OCI-LY7 (cell line): ENCODE results near the gene INPP5K. TPM values are rescaled to one million over a fixed set of nuclear protein-coding genes. Genes with fewer than 3 reads are reported as not detected.

Experiments
- BruUV-seq: library from RNA; stranded (reverse); fragments of 400-500 nt; replicated peaks from 2 replicates; lab custom pipeline; 2021; lab: Mats Ljungman, UMichigan
- CTCF ChIA-PET: fragments of 300-600 bp; sonication (Branson Sonifier 250); formaldehyde crosslinking; loops from one replicate; lab custom pipeline; 2022; ENCODE audit warnings: antibody characterized with exemption; ENCODE audit not compliant: unreplicated experiment; lab: Charles Lee
- POLR2A ChIA-PET: fragments of 300-600 bp; sonication (Branson Sonifier 250); formaldehyde crosslinking; loops from one replicate; lab custom pipeline; 2022; ENCODE audit warnings: antibody characterized with exemption; lab: Charles Lee
- DNase-seq: peaks from one replicate; pipeline ENCODE4 v3.0.0-alpha.2; 2015; ENCODE audit warnings: low spot score
- H2AFZ ChIP-seq: fragments of 200-600 bp; sonication (generic), shearing (Covaris generic); 2 replicates; pipeline ENCODE4 v1.6.1; 2014; ENCODE audit warnings: mild to moderate bottlenecking, antibody characterized with exemption, low read length, moderate library complexity
- H3K27ac ChIP-seq: fragments of 200-600 bp; sonication (generic); 2 replicates; pipeline ENCODE4 v1.5.1; 2014; ENCODE audit warnings: mixed run types, low read depth, mild to moderate bottlenecking, moderate library complexity, low read length, inconsistent platforms; ENCODE audit not compliant: poor library complexity, severe bottlenecking
- H3K36me3 ChIP-seq: fragments of 200-600 bp; sonication (generic); 2 replicates; pipeline ENCODE4 v1.6.1; 2014; ENCODE audit warnings: mild to moderate bottlenecking, antibody characterized with exemption, low read length, moderate library complexity, mixed read lengths; ENCODE audit not compliant: insufficient read depth
- H3K4me1 ChIP-seq: fragments of 200-600 bp; sonication (generic); 2 replicates; pipeline ENCODE4 v1.5.1; 2014; ENCODE audit warnings: mild to moderate bottlenecking, low read length; ENCODE audit not compliant: insufficient read depth, poor library complexity, severe bottlenecking
- H3K4me2 ChIP-seq: fragments of 200-600 bp; sonication (generic); 2 replicates; pipeline ENCODE4 v1.6.1; 2014; ENCODE audit warnings: mild to moderate bottlenecking, low read length
- H3K4me3 ChIP-seq: fragments of 200-600 bp; sonication (generic); 2 replicates; pipeline ENCODE4 v1.5.1; 2014; ENCODE audit warnings: mild to moderate bottlenecking, low read depth, low read length; ENCODE audit not compliant: poor library complexity, severe bottlenecking
- H3K79me2 ChIP-seq: fragments of 200-600 bp; sonication (generic); 2 replicates; pipeline ENCODE4 v1.6.1; 2016; ENCODE audit warnings: low read depth, mild to moderate bottlenecking, low read length, moderate library complexity, mixed read lengths; ENCODE audit not compliant: insufficient read depth
- H3K9me2 ChIP-seq: fragments of 200-600 bp; sonication (generic); 2 replicates; pipeline ENCODE4 v1.6.1; 2016; ENCODE audit warnings: mild to moderate bottlenecking, low read length, mixed read lengths; ENCODE audit not compliant: insufficient read depth
- H3K9me3 ChIP-seq: fragments of 200-600 bp; sonication (generic); 2 replicates; pipeline ENCODE4 v1.6.1; 2014; ENCODE audit warnings: mild to moderate bottlenecking, mixed run types, low read length, mixed read lengths
- H4K20me1 ChIP-seq: fragments of 200-600 bp; sonication (generic); 2 replicates; pipeline ENCODE4 v1.6.1; 2014; ENCODE audit warnings: mild to moderate bottlenecking, antibody characterized with exemption, low read length, moderate library complexity, mixed read lengths; ENCODE audit not compliant: insufficient read depth
- EZH2phosphoT487 ChIP-seq: fragments of 200-600 bp; sonication (generic); IDR thresholded peaks from 2 replicates; pipeline ENCODE4 v1.6.1; 2018; ENCODE audit warnings: low read depth, borderline replicate concordance, mild to moderate bottlenecking, mixed run types, antibody characterized with exemption, low read length, moderate library complexity, mixed read lengths
- intact Hi-C: fragments of 100-400 bp; cut with micrococcal nuclease; formaldehyde crosslinking; loops from one replicate; pipeline ENCODE4 v1.10.0; 2022; ENCODE audit not compliant: unreplicated experiment
- total RNA-seq, 2 experiments: library from RNA; depleted of rRNA in 1 of 2; stranded (reverse); fragments of >200 nt in 1 of 2; shearing (Covaris generic) in 1 of 2; gene quantifications; 2 replicates each; pipeline ENCODE4 v1.2.3, GENCODE V29; 2014 to 2022
- TF ChIP-seq, protein P1 (sequence below): fragments of 200-600 bp; sonication (generic); conservative IDR thresholded peaks from 2 replicates; pipeline ENCODE4 v1.5.1; 2014; ENCODE audit warnings: mild to moderate bottlenecking, antibody characterized with exemption, low read length, moderate library complexity, mixed read lengths

INPP5K gene
- total RNA-seq, 2 experiments from 2014 or later: 28.8 to 40.7 TPM

GRCh38 chr17:1558401-1558800 lies 42.0 kb upstream of the INPP5K start:
- Histone ChIP-seq H3K9me3 (no peaks in the 10 kb centered on the region), H3K79me2 (no peaks in the 10 kb centered on the region), H3K9me2 (no peaks in the 10 kb centered on the region), H2AFZ (no peak overlapping the region), H3K36me3 (peaks cover 8% of the 10 kb centered on the region; the same call in 1 of the 2 replicates), H3K4me2 (no peak overlapping the region), H4K20me1 (peaks cover 21% of the 10 kb centered on the region), H3K27ac (no peak overlapping the region), H3K4me3 (no peak overlapping the region), H3K4me1 (peaks cover 28% of the 10 kb centered on the region)
- POLR2A ChIA-PET: no interaction called here
- intact Hi-C loops: no loop called here
- CTCF ChIA-PET: no interaction called here
- BruUV-seq: no TSS peak
- TF ChIP-seq EZH2phosphoT487: no peak
- TF ChIP-seq, protein P1, sequence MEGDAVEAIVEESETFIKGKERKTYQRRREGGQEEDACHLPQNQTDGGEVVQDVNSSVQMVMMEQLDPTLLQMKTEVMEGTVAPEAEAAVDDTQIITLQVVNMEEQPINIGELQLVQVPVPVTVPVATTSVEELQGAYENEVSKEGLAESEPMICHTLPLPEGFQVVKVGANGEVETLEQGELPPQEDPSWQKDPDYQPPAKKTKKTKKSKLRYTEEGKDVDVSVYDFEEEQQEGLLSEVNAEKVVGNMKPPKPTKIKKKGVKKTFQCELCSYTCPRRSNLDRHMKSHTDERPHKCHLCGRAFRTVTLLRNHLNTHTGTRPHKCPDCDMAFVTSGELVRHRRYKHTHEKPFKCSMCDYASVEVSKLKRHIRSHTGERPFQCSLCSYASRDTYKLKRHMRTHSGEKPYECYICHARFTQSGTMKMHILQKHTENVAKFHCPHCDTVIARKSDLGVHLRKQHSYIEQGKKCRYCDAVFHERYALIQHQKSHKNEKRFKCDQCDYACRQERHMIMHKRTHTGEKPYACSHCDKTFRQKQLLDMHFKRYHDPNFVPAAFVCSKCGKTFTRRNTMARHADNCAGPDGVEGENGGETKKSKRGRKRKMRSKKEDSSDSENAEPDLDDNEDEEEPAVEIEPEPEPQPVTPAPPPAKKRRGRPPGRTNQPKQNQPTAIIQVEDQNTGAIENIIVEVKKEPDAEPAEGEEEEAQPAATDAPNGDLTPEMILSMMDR: no peak
- DNase-seq: no peak

GRCh38 chr17:1557355-1558095 lies 41.1 kb upstream of the INPP5K start:
- intact Hi-C loops: no loop called here
- CTCF ChIA-PET: no interaction called here
- POLR2A ChIA-PET: no interaction called here

More at GRCh38 chr17:1557355-1558095, 41.1 kb upstream of the INPP5K start:
- Histone ChIP-seq H2AFZ (no peak overlapping the region), H3K27ac (no peak overlapping the region), H3K4me3 (no peak overlapping the region), H3K79me2 (no peaks in the 10 kb centered on the region), H3K4me2 (no peak overlapping the region), H3K36me3 (peaks cover 8% of the 10 kb centered on the region), H4K20me1 (peaks cover 21% of the 10 kb centered on the region), H3K4me1 (peaks cover 22% of the 10 kb centered on the region), H3K9me3 (no peaks in the 10 kb centered on the region), H3K9me2 (no peaks in the 10 kb centered on the region)
- BruUV-seq: no TSS peak
- TF ChIP-seq, protein P1: no peak
- no peak for DNase-seq
